GM21367 (cell line): ENCODE measurements around the gene CLCN7.

Source experiments
- ATAC-seq: cut with Tn5 transposase; IDR thresholded peaks from one replicate; pipeline ENCODE4 v1.9.1; 2021; ENCODE audit not compliant: unreplicated experiment

CLCN7 gene, protein sequence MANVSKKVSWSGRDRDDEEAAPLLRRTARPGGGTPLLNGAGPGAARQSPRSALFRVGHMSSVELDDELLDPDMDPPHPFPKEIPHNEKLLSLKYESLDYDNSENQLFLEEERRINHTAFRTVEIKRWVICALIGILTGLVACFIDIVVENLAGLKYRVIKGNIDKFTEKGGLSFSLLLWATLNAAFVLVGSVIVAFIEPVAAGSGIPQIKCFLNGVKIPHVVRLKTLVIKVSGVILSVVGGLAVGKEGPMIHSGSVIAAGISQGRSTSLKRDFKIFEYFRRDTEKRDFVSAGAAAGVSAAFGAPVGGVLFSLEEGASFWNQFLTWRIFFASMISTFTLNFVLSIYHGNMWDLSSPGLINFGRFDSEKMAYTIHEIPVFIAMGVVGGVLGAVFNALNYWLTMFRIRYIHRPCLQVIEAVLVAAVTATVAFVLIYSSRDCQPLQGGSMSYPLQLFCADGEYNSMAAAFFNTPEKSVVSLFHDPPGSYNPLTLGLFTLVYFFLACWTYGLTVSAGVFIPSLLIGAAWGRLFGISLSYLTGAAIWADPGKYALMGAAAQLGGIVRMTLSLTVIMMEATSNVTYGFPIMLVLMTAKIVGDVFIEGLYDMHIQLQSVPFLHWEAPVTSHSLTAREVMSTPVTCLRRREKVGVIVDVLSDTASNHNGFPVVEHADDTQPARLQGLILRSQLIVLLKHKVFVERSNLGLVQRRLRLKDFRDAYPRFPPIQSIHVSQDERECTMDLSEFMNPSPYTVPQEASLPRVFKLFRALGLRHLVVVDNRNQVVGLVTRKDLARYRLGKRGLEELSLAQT

DNA sequence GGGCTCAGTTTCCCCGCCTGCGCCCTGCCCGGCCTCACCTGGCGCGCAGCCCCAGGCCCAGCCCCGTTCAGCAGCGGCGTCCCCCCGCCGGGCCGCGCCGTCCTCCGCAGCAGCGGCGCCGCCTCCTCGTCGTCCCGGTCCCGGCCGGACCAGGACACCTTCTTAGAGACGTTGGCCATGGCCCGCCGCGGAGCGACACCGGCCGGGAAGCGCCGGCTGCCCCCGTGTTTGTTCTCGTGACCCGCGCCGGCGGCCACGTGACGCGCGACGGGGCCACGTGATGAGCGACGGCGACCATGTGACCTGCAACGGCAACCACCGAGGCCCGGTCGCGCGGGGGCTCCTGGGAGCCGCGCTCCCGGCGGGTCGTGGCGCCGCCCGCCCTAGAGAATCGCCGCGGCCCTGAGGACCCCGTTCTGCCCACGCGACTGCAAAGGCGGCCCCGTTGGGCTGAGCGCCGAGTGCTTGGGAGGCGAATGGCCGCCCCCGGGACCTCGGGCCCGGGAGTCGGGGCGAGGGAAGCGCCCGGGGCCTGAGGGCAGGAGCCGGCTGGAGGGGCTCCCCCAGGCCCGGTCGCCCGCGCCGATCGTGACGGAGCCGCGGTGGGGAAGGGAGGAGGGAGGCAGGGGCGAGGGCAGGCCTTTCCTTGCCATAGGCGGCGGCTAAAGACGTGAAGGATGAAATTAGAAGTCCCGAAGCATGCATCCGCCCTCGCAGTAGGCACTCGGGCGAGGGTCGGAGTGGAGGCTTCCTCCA is at the start of gene CLCN7:
CLCN7 (minus strand) TSS at position 233 of the 756 bp plus-strand sequence; CDS start at position 179, 54 bp downstream.
- ATAC-seq = peak; percentile 81

DNA sequence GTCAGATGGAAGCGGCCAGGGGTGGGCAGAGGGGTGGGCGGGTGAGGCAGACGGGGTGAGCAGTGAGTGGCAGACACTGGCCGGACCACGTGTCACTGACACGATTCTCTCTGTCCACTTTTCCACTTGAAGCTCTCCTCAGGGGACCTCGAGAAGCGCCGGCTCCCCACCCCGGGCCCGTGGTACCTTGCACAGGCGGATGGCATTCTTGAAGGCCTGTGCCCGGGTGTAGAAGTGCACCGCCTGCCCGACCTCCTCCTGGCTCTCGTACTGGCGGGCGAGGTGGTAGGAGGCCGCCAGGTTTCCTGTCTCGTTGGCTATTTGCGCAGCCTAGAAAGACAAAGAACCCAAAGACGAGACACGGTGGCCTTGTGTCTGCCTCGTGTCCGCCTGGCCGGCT is 49.5 kb upstream of the CLCN7 start:
- no peak for ATAC-seq

DNA sequence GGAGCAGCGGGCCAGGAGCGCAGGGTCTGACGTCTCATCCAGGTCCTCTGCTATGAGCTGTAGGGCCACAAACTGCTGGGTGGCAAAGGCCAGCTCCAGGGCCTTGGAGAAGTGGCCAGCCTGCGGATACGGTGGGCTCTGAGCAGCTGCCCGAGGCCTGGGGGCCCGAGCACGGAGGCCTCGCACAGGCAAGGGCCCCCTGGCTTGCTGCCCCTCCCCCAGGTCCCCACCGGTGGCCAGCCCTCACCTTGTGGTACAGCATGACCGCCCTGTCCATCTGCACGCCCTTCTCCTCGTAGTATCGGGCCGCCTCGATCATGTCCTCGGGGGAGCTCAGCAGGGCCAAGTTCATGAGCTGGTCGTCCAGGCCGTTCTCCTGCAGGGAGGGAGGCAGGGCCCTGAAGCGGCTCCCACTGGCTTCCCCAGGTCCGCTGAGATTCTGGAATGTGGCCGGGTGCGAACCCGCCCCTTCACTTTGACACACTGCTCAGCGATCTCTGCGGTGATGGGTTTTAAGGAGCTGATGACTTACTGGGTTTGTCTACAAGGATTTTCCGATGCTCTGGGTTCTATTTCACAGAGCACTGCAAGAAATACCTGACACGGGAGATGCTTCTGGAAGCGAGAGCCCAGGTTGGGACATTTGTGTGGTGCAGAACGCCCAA is 48.9 kb upstream of the CLCN7 start:
- no peak for ATAC-seq

DNA sequence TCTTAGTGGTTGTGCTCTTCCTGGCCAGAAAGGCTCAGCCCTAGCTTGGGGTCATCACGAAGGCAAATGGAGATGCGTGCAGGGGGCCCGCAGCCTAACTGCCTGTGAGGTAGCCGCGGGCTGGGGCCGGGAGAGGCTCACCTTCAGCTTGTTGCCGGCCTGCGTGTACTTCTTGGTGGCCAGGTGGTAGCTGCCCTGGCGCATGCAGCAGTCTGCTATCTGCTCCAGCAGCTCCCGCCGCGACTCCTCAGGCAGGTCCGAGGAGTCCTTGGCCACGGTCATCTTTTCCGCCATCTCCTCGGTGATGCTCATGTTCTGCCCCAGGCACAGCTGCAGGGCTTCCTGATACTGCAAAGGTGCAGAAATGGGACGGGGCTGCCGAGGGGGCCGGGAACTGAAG is 45.6 kb upstream of the CLCN7 start:
- no peak for ATAC-seq

DNA sequence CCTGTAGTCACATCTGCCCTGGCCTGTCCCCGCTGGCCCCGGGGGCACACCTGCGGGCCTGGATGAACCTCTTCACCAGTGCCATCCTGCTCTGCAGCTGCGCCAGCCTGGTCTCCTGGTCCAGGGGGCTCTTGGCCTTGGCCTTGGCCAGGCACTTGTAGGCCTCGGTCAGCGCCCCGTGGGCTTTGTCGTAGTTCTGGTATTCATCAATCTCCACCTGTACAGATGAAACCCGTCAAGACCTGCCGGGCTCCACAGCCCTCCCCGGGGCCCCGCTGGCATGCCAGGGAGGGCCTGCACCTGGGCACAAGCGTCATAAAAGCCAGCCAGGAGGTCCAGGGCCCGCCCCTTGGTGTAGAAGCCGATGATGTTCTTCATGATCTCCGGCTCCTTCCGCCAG is 45.0 kb upstream of the CLCN7 start:
- no peak for ATAC-seq

DNA sequence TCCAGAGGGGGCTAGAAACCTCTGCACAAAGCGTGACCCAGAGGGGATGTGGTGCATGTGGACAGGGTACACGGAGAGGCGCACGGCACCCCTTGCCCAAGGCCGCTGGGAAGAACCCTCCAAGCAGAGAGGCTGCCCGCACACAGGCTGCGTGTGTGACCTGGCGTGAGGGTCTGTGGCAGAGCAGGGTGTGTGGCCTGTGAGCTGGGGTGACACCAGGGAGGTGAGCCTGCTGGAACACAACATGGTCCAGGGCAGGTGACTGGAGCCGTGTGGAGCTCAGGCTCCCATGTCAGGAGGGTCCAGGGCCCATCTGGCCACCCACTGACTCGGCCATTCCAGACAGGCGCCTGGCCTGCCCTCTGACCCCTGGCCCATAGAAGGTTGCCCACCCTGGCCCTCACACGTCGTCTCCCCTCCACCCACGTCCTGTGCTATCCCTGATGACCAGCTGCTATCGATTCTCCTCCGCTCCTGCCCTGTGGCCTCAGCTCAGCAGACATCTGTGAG is 43.9 kb upstream of the CLCN7 start:
- ATAC-seq = no peak

DNA sequence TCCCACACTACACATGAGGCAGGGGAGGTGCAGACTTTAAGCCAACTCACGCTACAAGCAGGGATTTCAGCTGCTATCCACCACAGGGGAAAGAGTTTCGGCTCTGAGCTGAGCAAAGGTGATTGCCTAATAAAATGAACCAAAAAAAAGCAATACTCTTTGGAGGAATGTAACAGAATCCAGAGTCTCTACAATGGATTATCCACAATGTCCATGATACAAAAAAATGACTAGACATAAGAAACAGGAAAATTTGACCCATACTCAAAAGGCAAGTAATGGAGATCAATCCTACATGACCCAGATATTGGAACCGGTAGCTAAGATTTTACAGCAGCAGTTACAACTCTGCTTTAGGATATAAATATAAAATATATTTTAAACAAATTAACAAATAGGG is 39.7 kb upstream of the CLCN7 start:
- no peak for ATAC-seq

DNA sequence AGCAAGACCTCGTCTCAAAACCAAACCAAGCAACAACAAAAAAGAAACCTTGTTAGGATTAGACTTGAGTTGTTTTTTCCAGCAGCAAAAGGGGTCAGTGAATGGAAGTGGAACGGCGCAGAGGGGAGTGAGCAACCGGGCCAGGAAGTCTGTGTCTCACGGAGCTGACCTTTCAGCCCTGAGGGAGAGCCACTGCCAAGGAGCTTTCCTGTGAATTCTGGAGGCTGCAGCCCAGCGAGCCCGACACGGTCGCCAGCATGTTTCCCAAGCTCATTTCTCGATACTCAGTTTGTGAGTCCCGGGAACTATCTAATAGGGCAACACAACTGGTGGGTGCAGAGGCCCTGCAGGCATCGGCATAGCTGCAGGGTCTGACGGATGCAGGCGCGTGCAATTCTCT is 37.9 kb upstream of the CLCN7 start:
- no peak for ATAC-seq

DNA sequence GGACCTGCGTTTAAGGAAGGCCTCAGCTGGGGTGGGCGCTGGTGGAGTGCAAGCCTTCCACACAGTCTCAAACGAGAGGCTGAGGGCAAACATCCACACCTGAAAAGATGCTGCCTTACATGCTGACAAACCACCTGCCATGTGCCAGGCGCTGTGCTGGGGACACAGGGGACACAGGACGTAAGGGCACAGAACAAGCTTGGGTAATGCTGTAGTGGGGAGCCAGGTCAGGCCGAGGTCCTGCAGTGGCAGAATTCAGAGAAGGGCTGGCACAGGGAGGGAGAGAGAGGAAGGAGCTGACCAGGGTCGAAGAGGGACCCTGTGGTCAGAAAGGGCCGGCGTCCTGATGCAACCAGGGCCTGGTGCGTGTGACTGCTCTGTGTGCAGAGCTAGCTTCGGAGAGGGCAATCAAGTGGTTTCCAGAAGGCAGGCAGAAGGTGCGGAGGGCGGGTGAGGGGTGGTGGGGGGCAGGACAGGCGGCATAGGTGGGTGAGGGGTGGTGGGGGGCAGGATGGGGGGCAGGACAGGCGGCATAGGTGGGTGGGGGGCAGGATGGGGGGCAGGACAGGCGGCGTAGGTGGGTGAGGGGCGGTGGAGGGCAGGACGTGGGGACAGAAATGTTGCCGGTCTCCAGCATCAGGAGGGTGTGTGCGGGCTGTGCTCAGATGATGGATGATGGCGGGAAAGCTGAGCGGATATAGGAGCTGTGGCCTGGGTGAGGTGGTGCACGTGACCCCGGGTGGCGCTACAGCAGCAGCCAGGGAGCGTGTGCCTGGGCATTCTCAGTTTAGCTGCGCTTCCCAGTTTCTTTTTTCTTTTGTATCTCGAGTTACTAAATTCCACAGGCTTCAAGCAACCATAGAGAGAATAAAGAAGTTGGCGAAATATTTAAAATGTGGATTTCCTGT is 37.1 kb upstream of the CLCN7 start:
- ATAC-seq = no peak

DNA sequence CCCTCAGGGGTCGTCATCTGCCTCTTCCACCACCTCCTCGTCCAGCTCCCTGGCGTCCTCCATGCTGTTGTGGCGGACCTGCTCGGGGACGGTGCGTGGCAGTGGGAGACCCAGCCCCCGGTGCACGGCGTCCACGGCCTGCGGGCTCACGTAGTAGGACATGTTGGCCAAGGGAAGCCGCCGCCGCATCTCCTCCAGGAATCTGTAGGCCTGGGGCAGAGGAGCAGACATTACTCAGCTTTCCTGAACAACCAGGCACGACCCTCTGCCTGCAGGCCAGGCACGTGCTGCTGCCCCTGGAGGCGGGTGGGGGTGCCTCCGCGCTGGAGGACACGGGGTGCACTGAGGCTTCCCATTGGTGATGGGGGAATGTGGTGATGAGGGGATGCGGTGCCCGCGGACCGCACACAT is 36.1 kb upstream of the CLCN7 start:
- ATAC-seq = no peak

DNA sequence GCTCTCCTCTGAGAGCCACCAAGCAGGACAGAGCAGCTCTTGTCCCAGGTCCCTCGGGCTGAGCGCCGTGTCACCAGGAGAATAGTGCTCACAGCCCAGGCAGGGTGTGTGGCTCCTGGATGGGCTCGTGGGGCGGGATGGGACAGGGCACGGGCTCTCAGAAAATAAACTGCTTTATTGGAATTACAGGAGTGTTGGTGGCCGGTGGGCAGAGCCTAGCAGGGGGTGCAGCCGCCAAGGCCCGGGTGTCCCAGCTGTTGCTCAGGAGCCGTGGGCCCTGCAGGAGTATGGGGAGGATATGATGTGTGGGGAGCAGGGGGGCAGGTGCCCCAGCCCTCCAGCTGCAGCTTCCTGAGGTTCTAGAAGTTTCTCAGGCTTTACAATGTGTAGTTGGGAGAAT is 35.4 kb upstream of the CLCN7 start:
- no peak for ATAC-seq

DNA sequence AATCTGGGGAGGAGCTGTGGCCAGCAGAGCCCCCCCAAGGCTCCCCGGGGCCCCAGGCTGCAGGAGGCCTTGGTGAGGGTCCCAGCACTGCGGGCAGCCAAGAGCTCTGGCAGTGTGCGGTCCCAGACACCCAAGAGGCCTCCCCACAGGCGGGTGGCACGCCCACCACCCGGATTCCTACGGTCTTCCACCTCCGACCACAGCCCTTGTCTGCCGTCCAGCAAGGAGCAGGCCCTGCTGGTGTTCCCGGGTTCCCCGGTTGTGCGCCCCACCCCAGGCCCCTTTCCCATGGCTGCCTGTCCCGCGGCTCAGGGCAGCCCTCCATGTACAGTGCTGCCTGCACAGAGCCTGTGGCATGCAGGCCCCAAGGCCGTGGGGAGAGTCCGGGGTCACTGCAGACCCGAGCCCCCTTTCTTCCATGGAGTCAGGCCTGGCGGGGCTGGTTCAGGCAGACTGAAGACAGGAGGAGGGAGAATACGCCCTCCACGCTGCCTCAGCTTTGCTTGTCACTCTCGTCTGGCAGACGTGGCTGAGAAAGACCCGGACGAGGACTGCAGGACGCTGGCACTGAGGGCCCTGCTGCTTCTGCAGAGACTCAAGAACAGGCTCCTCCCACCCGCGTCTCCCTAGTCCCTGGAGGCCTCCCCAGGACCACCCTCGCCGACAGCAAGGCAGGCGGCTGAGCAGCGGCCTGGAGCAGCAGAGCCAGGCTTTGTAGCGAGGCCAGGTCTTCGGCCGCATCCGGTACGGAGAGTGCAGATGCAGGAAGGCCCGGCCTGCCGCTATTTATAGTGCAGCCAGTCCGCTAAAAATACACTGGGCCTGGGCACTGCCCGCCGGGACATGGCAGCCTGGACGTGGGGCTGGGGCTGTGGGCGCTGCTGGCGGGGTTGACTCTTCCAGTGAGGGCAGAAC is 34.7 kb upstream of the CLCN7 start:
- ATAC-seq = no peak

DNA sequence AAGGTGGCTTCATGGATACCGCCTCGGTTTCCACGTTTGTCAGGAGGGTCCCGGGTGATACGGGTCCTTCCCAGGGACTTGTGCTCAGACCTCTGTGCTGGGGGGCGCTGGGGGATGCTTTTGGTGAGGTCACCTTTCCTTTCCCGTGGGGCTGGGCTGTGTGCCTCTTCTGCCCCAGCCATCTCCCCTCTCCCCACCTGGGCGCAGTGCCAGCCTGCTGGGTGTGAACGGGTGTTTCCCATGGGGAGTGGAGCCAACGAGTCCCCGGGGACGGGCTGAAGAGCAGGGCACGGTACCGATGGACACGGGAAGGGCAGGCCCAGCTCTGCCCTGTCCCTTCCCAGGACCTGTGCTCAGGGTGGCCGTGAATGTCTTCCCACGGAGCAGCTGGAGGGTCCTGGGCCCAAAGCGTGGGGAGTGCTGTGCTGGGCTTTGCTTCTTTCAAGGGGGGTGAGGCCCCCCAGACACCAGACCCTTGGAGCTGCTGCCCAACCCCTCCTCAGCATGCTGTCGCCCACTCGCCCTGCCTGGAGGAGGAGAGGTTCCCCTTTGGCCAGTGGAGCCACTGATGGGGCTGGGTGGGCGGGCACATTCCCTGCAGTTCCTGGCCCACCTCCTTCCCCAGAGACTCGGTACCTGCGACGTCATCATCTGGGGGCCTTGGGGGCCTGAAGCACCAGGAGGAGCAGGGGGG is 33.8 kb upstream of the CLCN7 start:
- ATAC-seq = no peak

DNA sequence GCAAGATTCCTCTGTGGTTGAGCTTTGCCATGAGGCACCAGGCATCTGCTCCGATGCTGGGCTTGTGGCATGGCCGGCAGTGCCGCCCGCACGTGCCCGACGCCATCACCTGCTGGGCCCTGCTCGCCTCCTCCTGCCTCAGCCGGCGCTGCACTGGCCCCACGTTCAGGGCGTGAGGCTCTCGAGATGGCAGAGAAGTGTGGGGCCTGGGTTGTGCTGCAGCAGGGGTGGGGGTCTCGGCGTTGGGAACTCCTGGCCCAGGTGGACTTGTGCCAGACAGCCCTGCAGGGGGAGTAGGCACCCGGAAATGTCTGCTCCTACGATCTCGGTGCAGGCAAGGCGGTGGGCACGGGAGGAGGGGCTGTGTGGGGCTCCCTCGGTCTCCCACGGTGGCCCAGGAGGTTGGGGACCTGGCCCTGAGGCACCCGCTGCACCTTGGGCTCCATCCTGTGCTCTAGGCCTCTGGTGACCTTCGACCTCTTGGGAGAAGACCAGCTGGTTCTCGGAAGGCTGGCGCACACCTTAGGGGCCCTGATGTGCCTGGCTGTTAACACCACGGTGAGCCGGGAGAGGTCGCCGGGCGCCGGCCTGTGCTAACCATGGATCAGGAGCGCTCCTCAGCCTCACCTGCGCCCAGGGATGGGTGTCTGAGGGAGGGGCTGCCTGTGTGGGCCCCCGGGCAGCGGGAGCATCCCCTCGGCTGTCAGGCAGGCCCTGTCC is 31.8 kb upstream of the CLCN7 start:
- no peak for ATAC-seq

DNA sequence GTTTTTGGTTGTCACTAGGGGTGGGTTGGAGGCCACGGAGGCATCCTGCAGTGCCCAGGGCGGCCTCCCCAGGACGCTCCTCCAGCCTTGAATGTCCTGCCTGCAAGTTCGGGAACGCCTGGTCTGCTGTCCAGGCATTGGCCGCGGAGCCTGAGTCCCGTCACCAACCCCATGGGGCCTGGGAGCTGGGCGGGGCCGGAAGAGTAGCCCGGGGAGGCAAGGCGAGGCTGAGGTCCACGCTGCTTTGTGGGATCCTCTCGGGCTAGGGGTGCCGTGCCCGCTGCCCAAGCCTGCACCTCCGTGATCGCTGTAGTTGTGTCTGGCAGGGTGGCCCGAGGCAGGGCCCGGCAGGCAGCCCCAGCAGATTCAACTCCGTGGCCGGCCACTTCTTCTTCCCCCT is 31.1 kb upstream of the CLCN7 start:
- no peak for ATAC-seq

DNA sequence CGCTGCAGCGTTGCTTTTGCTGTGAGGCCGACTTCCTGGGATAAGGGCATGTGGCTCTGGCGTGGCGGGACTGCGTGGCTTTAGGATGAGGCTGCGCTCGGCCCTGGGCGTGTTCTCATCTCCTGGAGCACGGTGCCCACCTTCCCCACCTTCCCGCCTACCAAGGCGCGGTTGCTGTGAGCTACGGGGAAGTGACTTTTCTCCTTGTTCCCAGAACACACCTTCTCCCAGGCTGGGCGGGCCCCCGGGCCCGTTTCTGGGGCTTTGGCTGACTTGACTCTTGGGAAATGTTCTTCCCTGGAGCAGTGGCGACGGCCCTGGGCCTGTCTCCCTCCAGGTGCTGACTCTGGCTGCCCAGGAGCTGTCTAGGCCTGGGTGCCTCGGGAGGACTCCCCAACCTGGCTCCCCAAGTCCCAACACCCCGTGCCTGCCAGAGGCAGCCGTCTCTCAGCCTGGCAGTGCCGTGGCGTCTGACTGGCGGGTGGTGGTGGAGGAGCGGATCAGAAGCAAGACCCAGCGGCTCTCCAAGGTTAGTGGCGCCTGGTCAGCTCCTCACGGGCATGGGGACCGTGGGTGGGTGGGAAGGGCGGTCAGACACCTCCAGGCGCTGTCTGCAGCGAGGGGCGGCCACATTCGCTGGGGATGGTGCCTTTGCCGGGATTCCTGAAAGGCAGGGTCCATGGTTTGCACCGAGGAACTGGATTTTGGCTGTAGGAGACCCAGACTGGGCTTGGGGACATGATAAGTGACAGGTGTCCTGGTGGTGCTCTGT is 30.4 kb upstream of the CLCN7 start:
- ATAC-seq = no peak
